OCI-LY7 (cell line): ENCODE results near the gene TMEM250. TPM values are rescaled to one million over a fixed set of nuclear protein-coding genes. Genes with fewer than 3 reads are reported as not detected.

ENCODE experiments used
- BruUV-seq: library from RNA; stranded (reverse); fragments of 400-500 nt; replicated peaks from 2 replicates; lab custom pipeline; 2021; lab: Mats Ljungman, UMichigan
- CTCF ChIA-PET: fragments of 300-600 bp; sonication (Branson Sonifier 250); formaldehyde crosslinking; loops from one replicate; lab custom pipeline; 2022; ENCODE audit warnings: antibody characterized with exemption; ENCODE audit not compliant: unreplicated experiment; lab: Charles Lee
- POLR2A ChIA-PET: fragments of 300-600 bp; sonication (Branson Sonifier 250); formaldehyde crosslinking; loops from one replicate; lab custom pipeline; 2022; ENCODE audit warnings: antibody characterized with exemption; lab: Charles Lee
- DNase-seq: peaks from one replicate; pipeline ENCODE4 v3.0.0-alpha.2; 2015; ENCODE audit warnings: low spot score
- H2AFZ ChIP-seq: fragments of 200-600 bp; sonication (generic), shearing (Covaris generic); 2 replicates; pipeline ENCODE4 v1.6.1; 2014; ENCODE audit warnings: mild to moderate bottlenecking, antibody characterized with exemption, low read length, moderate library complexity
- H3K27ac ChIP-seq: fragments of 200-600 bp; sonication (generic); 2 replicates; pipeline ENCODE4 v1.5.1; 2014; ENCODE audit warnings: mixed run types, low read depth, mild to moderate bottlenecking, moderate library complexity, low read length, inconsistent platforms; ENCODE audit not compliant: poor library complexity, severe bottlenecking
- H3K36me3 ChIP-seq: fragments of 200-600 bp; sonication (generic); 2 replicates; pipeline ENCODE4 v1.6.1; 2014; ENCODE audit warnings: mild to moderate bottlenecking, antibody characterized with exemption, low read length, moderate library complexity, mixed read lengths; ENCODE audit not compliant: insufficient read depth
- H3K4me1 ChIP-seq: fragments of 200-600 bp; sonication (generic); 2 replicates; pipeline ENCODE4 v1.5.1; 2014; ENCODE audit warnings: mild to moderate bottlenecking, low read length; ENCODE audit not compliant: insufficient read depth, poor library complexity, severe bottlenecking
- H3K4me2 ChIP-seq: fragments of 200-600 bp; sonication (generic); 2 replicates; pipeline ENCODE4 v1.6.1; 2014; ENCODE audit warnings: mild to moderate bottlenecking, low read length
- H3K4me3 ChIP-seq: fragments of 200-600 bp; sonication (generic); 2 replicates; pipeline ENCODE4 v1.5.1; 2014; ENCODE audit warnings: mild to moderate bottlenecking, low read depth, low read length; ENCODE audit not compliant: poor library complexity, severe bottlenecking
- H3K79me2 ChIP-seq: fragments of 200-600 bp; sonication (generic); 2 replicates; pipeline ENCODE4 v1.6.1; 2016; ENCODE audit warnings: low read depth, mild to moderate bottlenecking, low read length, moderate library complexity, mixed read lengths; ENCODE audit not compliant: insufficient read depth
- H3K9me2 ChIP-seq: fragments of 200-600 bp; sonication (generic); 2 replicates; pipeline ENCODE4 v1.6.1; 2016; ENCODE audit warnings: mild to moderate bottlenecking, low read length, mixed read lengths; ENCODE audit not compliant: insufficient read depth
- H3K9me3 ChIP-seq: fragments of 200-600 bp; sonication (generic); 2 replicates; pipeline ENCODE4 v1.6.1; 2014; ENCODE audit warnings: mild to moderate bottlenecking, mixed run types, low read length, mixed read lengths
- H4K20me1 ChIP-seq: fragments of 200-600 bp; sonication (generic); 2 replicates; pipeline ENCODE4 v1.6.1; 2014; ENCODE audit warnings: mild to moderate bottlenecking, antibody characterized with exemption, low read length, moderate library complexity, mixed read lengths; ENCODE audit not compliant: insufficient read depth
- CTCF ChIP-seq: fragments of 200-600 bp; sonication (generic); conservative IDR thresholded peaks from 2 replicates; pipeline ENCODE4 v1.5.1; 2014; ENCODE audit warnings: mild to moderate bottlenecking, antibody characterized with exemption, low read length, moderate library complexity, mixed read lengths
- EZH2phosphoT487 ChIP-seq: fragments of 200-600 bp; sonication (generic); IDR thresholded peaks from 2 replicates; pipeline ENCODE4 v1.6.1; 2018; ENCODE audit warnings: low read depth, borderline replicate concordance, mild to moderate bottlenecking, mixed run types, antibody characterized with exemption, low read length, moderate library complexity, mixed read lengths
- intact Hi-C: fragments of 100-400 bp; cut with micrococcal nuclease; formaldehyde crosslinking; loops from one replicate; pipeline ENCODE4 v1.10.0; 2022; ENCODE audit not compliant: unreplicated experiment
- total RNA-seq, 2 experiments: library from RNA; depleted of rRNA in 1 of 2; stranded (reverse); fragments of >200 nt in 1 of 2; shearing (Covaris generic) in 1 of 2; gene quantifications; 2 replicates each; pipeline ENCODE4 v1.2.3, GENCODE V29; 2014 to 2022

Gene TMEM250
- total RNA-seq, 2 experiments from 2014 or later = 51.0 to 53.8 TPM

GRCh38 chr9:136155576-136155975 lies 36.9 kb upstream of the TMEM250 start:
- CTCF ChIA-PET = no interaction called here
- H3K9me2 ChIP-seq = no peaks in the 10 kb centered on the region
- intact Hi-C loops = no loop called here
- no peaks in the 10 kb centered on the region for H3K4me1 ChIP-seq
- no peaks in the 10 kb centered on the region for H3K79me2 ChIP-seq
- POLR2A ChIA-PET = interaction anchor here (0.6 kb wide), 1 partner anchor 109 kb away, joined by 3 read pairs; no protein-coding TSS in a partner anchor
- no peak overlapping the region for H2AFZ ChIP-seq
- H3K27ac ChIP-seq = no peak overlapping the region
- H3K4me3 ChIP-seq = no peak overlapping the region
- TF ChIP-seq CTCF (no peak), EZH2phosphoT487 (no peak)
- H4K20me1 ChIP-seq = no peaks in the 10 kb centered on the region
- no peaks in the 10 kb centered on the region for H3K36me3 ChIP-seq
- DNase-seq = no peak
- no peaks in the 10 kb centered on the region for H3K9me3 ChIP-seq
- H3K4me2 ChIP-seq = no peak overlapping the region
- no TSS peak for BruUV-seq

DNA sequence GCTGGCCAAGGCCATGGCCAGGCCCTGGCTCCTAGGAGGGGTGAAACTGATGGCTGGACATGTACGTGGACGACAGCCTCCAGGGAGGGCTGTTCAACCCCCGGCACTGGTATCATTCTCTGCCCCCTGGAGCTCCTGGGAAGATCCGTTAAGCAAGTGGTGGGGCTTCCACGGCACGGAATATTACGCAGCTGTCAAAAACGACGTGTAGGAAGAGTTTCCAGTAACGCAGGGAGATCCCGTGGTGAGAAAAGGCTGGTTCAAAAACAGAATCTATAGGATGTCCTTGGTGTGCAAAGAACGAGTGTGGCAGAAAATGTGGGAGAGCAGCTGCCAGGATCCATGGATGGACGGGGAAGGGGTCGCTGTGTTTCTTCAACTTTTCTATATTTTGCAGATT lies 36.3 kb upstream of the TMEM250 start:
- Histone ChIP-seq H4K20me1 (no peaks in the 10 kb centered on the region), H3K4me3 (no peak overlapping the region), H3K9me2 (no peaks in the 10 kb centered on the region), H3K9me3 (no peaks in the 10 kb centered on the region), H2AFZ (no peak overlapping the region), H3K4me1 (no peaks in the 10 kb centered on the region), H3K36me3 (no peaks in the 10 kb centered on the region), H3K27ac (no peak overlapping the region), H3K4me2 (no peak overlapping the region), H3K79me2 (no peaks in the 10 kb centered on the region)
- intact Hi-C loops = no loop called here
- ChIA-PET CTCF (no interaction called here), POLR2A (no interaction called here)
- no TSS peak for BruUV-seq
- TF ChIP-seq EZH2phosphoT487 = no peak
- TF ChIP-seq CTCF = no peak
- DNase-seq = no peak

DNA sequence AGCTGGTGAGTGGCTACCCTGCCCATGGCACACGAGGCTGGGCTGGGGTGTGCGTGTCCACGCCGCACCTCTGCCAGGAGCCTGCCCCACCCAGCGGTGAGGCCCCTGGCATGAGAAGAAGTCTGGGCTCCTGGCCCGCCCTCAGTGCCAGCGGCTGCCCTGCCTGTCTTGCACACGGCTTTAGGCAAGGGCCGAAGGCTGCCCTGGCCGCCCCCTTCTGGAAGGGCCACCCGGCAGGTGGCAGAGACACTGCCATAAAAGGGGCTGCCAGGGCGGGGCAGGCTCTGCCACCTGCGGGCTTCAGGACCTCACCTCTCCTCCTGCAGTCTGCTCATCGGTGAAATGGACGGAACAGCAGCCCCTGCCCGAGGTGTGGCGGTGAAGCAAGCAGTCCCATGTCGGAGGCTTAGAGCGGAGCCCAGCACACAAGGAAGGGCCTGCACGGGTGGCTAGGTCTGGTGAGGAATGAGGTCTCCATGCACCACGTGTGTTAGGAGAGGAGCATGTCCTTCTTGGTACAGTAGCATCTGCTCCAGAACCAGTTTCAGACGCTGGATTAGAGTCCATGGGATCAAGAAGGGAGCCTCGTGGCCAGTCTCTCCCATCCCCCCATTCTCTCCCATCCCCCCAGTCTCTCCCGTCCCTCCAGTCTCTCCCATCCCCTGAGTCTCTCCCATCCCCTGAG lies 34.8 kb upstream of the TMEM250 start:
- Histone ChIP-seq H2AFZ (no peak overlapping the region), H3K4me2 (no peak overlapping the region), H3K4me3 (no peak overlapping the region), H3K36me3 (no peaks in the 10 kb centered on the region), H3K9me3 (no peaks in the 10 kb centered on the region), H3K9me2 (no peaks in the 10 kb centered on the region), H3K4me1 (no peaks in the 10 kb centered on the region), H3K27ac (no peak overlapping the region), H4K20me1 (no peaks in the 10 kb centered on the region), H3K79me2 (no peaks in the 10 kb centered on the region)
- intact Hi-C loops = no loop called here
- DNase-seq = no peak
- ChIA-PET POLR2A (no interaction called here), CTCF (no interaction called here)
- TF ChIP-seq CTCF = no peak
- TF ChIP-seq EZH2phosphoT487 = no peak
- BruUV-seq = no TSS peak
